ENCODE data around the gene ZNF18. TPM values are rescaled to one million over a fixed set of nuclear protein-coding genes. Genes with fewer than 3 reads are reported as not detected.

The ZNF18 gene
- total and polyA plus RNA-seq, 2 experiments from 2014 or later = 9.9 to 10.7 TPM

GRCh38 chr17:11997972-11998233 is 628 bp upstream of the ZNF18 start:
- H3K36me3 ChIP-seq = no peaks in the 10 kb centered on the region
- H3K27ac ChIP-seq = peak overlapping the region; percentile 73
- peak overlapping the region; percentile 56 for H3K4me3 ChIP-seq
- H3K27me3 ChIP-seq = no peaks in the 10 kb centered on the region
- peaks cover 5% of the 10 kb centered on the region for H3K4me1 ChIP-seq (ENCODE audit: low read depth)
- no peak for TF ChIP-seq CTCF (IDR thresholded peaks at IDR 0.05; ENCODE audit: low read depth, low read length)
- DNase-seq (ENCODE audit: low read depth in 1 of 2, low spot score in 1 of 2) = no peak
- H3K9me3 ChIP-seq (ENCODE audit: low read depth) = no peaks in the 10 kb centered on the region

DNA sequence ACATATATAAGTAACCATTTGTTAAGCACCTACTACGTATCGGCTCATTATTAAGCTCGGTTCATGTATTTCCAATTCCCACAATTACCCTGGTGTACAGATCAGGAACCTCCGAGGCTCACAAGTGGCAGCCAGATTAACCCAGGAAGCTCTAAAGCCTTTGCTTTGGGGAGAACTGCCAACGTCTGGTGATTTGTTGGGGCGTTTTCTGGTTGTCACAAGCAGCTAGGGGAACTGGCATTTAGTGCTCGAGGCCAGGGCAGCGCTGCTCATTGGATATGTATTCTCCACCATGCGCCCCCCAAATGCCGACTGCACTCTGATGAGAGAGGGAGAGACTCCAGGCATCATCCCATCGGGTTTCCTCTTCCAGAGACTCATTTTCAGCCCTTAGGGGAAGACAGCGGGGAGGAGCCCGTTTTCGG is 541 bp downstream of the ZNF18 start:
- Histone ChIP-seq H3K4me1 (ENCODE audit: low read depth) (peaks cover 5% of the 10 kb centered on the region), H3K27me3 (no peaks in the 10 kb centered on the region), H3K4me3 (peak overlapping the region; percentile 56), H3K9me3 (ENCODE audit: low read depth) (no peaks in the 10 kb centered on the region), H3K36me3 (no peaks in the 10 kb centered on the region), H3K27ac (peak overlapping the region; percentile 83)
- TF ChIP-seq CTCF (IDR thresholded peaks at IDR 0.05; ENCODE audit: low read depth, low read length) = no peak
- peak; percentile 37 to 53 for DNase-seq (ENCODE audit: low read depth in 1 of 2, low spot score in 1 of 2)

GRCh38 chr17:11991461-11991860 is 5.8 kb downstream of the ZNF18 start:
- Histone ChIP-seq H3K36me3 (no peaks in the 10 kb centered on the region), H3K4me3 (no peak overlapping the region), H3K9me3 (ENCODE audit: low read depth) (no peaks in the 10 kb centered on the region), H3K4me1 (ENCODE audit: low read depth) (peaks cover 4% of the 10 kb centered on the region), H3K27me3 (no peaks in the 10 kb centered on the region), H3K27ac (no peak overlapping the region)
- DNase-seq (ENCODE audit: low read depth in 1 of 2, low spot score in 1 of 2) = no peak
- no peak for TF ChIP-seq CTCF (IDR thresholded peaks at IDR 0.05; ENCODE audit: low read depth, low read length)

DNA sequence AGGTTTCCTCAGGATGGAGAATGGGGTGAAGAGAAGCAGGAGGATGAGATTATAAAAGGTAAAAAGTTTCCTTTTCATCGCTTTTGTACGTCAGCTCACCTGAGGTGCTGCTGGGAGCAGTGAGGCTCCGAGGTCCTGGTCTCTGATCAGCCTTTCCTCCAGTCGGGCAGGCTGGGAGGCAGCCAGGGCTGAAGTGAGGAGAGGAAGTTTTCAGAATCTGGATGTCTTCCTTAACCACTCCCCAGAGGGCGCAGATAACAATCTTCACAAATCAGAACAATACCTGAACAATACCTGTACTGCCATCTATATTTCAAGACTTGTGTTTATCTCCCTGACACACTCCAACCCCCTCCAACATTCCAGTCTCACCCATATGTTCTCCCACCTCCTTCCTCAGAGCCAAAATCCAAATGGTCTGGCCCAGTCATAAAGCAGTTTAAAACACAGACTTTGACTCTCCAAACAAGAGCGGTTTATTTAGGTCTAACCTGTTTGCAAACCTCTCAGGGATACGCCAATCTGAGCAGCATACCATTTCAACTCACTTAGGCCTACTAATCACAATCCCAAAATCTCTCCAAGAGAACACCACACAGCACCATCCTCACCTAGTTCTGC is 6.8 kb downstream of the ZNF18 start:
- no peaks in the 10 kb centered on the region for H3K27me3 ChIP-seq
- no peak for TF ChIP-seq CTCF (IDR thresholded peaks at IDR 0.05; ENCODE audit: low read depth, low read length)
- no peak for DNase-seq (ENCODE audit: low read depth in 1 of 2, low spot score in 1 of 2)
- no peaks in the 10 kb centered on the region for H3K36me3 ChIP-seq
- no peaks in the 10 kb centered on the region for H3K9me3 ChIP-seq (ENCODE audit: low read depth)
- no peak overlapping the region for H3K4me3 ChIP-seq
- no peaks in the 10 kb centered on the region for H3K4me1 ChIP-seq (ENCODE audit: low read depth)
- H3K27ac ChIP-seq = no peak overlapping the region

DNA sequence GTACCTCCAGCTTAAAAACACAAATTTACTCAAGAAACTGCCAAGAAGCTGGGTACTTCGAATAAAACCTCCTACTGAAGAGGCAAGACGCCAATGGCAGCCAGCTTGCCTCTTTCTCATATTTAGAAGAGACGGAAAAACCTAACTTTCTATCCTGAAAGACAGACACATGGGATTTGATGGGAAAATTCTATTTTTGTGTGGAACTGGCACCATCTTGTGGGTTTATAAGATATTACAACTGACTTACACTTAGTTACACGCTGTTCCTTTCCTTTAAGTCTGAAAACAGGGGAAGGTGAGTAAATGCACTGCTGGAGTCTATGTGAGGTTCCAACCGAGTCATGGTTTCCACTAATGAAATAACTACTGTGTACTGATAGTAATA is 10.3 kb downstream of the ZNF18 start:
- Histone ChIP-seq H3K27ac (no peak overlapping the region), H3K9me3 (ENCODE audit: low read depth) (no peaks in the 10 kb centered on the region), H3K27me3 (no peaks in the 10 kb centered on the region), H3K4me3 (no peak overlapping the region), H3K4me1 (ENCODE audit: low read depth) (no peaks in the 10 kb centered on the region), H3K36me3 (peaks cover 5% of the 10 kb centered on the region)
- peak; percentile 47 for TF ChIP-seq CTCF (IDR thresholded peaks at IDR 0.05; ENCODE audit: low read depth, low read length)
- peak; percentile 36 to 73 for DNase-seq (ENCODE audit: low read depth in 1 of 2, low spot score in 1 of 2)
